Vagina (tissue), 2 donors: ENCODE measurements around the gene HDAC10. TPM values are rescaled to one million over a fixed set of nuclear protein-coding genes. Genes with fewer than 3 reads are reported as not detected.
A peak's percentile ranks its signal among the peaks of the same experiment; 100 is the strongest.

Experiments used
- DNase-seq, 2 donors: peaks; one replicate each; pipeline ENCODE4 v3.0.0-alpha.2; 2017; ENCODE audit errors: extremely low spot score in 2 of 2
- H3K27ac ChIP-seq: fragments of 200-600 bp; sonication (generic); one replicate; pipeline ENCODE4 v1.5.1; 2019
- H3K27me3 ChIP-seq: fragments of 200-600 bp; sonication (generic); one replicate; pipeline ENCODE4 v1.5.1; 2019
- H3K36me3 ChIP-seq, 2 donors: fragments of 200-600 bp; sonication (generic); one replicate each; pipeline ENCODE4 v1.5.1; 2017 to 2019
- H3K4me1 ChIP-seq: fragments of 200-600 bp; sonication (generic); one replicate; pipeline ENCODE4 v1.5.1; 2019
- H3K4me3 ChIP-seq, 2 donors: fragments of 200-600 bp; sonication (generic); 1 replicate in 1 of 2; 2 replicates in 1 of 2; pipeline ENCODE4 v1.5.1; 2016 to 2019
- H3K9me3 ChIP-seq: fragments of 200-600 bp; sonication (generic); one replicate; pipeline ENCODE4 v1.5.1; 2019
- CTCF ChIP-seq, 3 experiments: fragments of 450-650 bp in 2 of 3; fragments of 200-600 bp in 1 of 3; sonication (generic) in 1 of 3; IDR thresholded peaks; one replicate each; pipeline ENCODE4 v1.5.1; 2017 to 2019; ENCODE audit warnings: antibody characterized with exemption in 3 of 3, mild to moderate bottlenecking in 2 of 3, moderate library complexity in 2 of 3
- POLR2A ChIP-seq, 2 donors: fragments of 450-650 bp; IDR thresholded peaks; one replicate each; pipeline ENCODE4 v1.6.1; 2017; ENCODE audit warnings: antibody characterized with exemption in 2 of 2, mild to moderate bottlenecking in 2 of 2, moderate library complexity in 2 of 2
- POLR2AphosphoS5 ChIP-seq, 2 donors: sonication (generic); formaldehyde crosslinking; IDR thresholded peaks; one replicate each; pipeline ENCODE4 v1.9.0; 2017; ENCODE audit warnings: antibody characterized with exemption in 2 of 2, mild to moderate bottlenecking in 2 of 2, low read depth in 1 of 2; ENCODE audit not compliant: insufficient read depth in 1 of 2
- intact Hi-C: fragments of 100-400 bp; cut with DNase I; formaldehyde crosslinking; loops from one replicate; pipeline ENCODE4 v1.15.1; 2023
- total RNA-seq: library from RNA; depleted of rRNA; stranded (reverse); fragments of >200 nt; gene quantifications from one replicate; pipeline ENCODE4 v1.2.3, GENCODE V29; 2016

HDAC10 gene
- total RNA-seq, 1 donor from 2014 or later, result 29.2 TPM

GRCh38 chr22:50282361-50283155 is 31.5 kb upstream of the HDAC10 start:
- Histone ChIP-seq H3K36me3 (peaks cover 4 to 90% of the 10 kb centered on the region in 2 donors), H3K27me3 (no peaks in the 10 kb centered on the region), H3K4me3 (no peak overlapping the region), H3K9me3 (no peaks in the 10 kb centered on the region), H3K4me1 (peaks cover 12% of the 10 kb centered on the region), H3K27ac (peak overlapping the region; percentile 65)
- DNase-seq, result no peak
- no peak for TF ChIP-seq CTCF (IDR thresholded peaks at IDR 0.05)
- TF ChIP-seq POLR2A (IDR thresholded peaks at IDR 0.05), result no peak
- TF ChIP-seq POLR2AphosphoS5 (IDR thresholded peaks at IDR 0.05; ENCODE audit: insufficient read depth in 1 of 2, low read depth in 1 of 2), result no peak
- intact Hi-C loops, result loop anchor here (5.0 kb wide), 1 partner anchor 60 kb away; the partner anchor contains the start of gene PPP6R2

GRCh38 chr22:50281957-50282356 is 30.9 kb upstream of the HDAC10 start:
- peak overlapping the region; percentile 65 for H3K27ac ChIP-seq
- TF ChIP-seq POLR2AphosphoS5 (IDR thresholded peaks at IDR 0.05; ENCODE audit: insufficient read depth in 1 of 2, low read depth in 1 of 2) (no peak), CTCF (IDR thresholded peaks at IDR 0.05) (no peak), POLR2A (IDR thresholded peaks at IDR 0.05) (no peak)
- peaks cover 12% of the 10 kb centered on the region for H3K4me1 ChIP-seq
- H3K36me3 ChIP-seq, result peaks cover 0 to 88% of the 10 kb centered on the region in 2 donors
- H3K27me3 ChIP-seq, result no peaks in the 10 kb centered on the region
- no peaks in the 10 kb centered on the region for H3K9me3 ChIP-seq
- intact Hi-C loops, result loop anchor here (5.0 kb wide), 1 partner anchor 60 kb away; the partner anchor contains the start of gene PPP6R2
- DNase-seq, result no peak
- H3K4me3 ChIP-seq, result no peak overlapping the region

GRCh38 chr22:50281384-50281760 is 30.3 kb upstream of the HDAC10 start:
- Histone ChIP-seq H3K27ac (peak overlapping the region; percentile 6), H3K27me3 (no peaks in the 10 kb centered on the region), H3K36me3 (peaks cover 0 to 88% of the 10 kb centered on the region in 2 donors), H3K4me3 (no peak overlapping the region), H3K9me3 (no peaks in the 10 kb centered on the region), H3K4me1 (peaks cover 12% of the 10 kb centered on the region)
- intact Hi-C loops, result loop anchor here (5.0 kb wide), 1 partner anchor 61 kb away; the partner anchor contains the start of gene PPP6R2
- DNase-seq, result no peak
- TF ChIP-seq CTCF (IDR thresholded peaks at IDR 0.05) (no peak), POLR2A (IDR thresholded peaks at IDR 0.05) (no peak), POLR2AphosphoS5 (IDR thresholded peaks at IDR 0.05; ENCODE audit: insufficient read depth in 1 of 2, low read depth in 1 of 2) (no peak)

GRCh38 chr22:50280708-50281383 is 29.8 kb upstream of the HDAC10 start:
- H3K27ac ChIP-seq, result no peak overlapping the region
- no peak for TF ChIP-seq POLR2AphosphoS5 (IDR thresholded peaks at IDR 0.05; ENCODE audit: insufficient read depth in 1 of 2, low read depth in 1 of 2)
- no peak for TF ChIP-seq CTCF (IDR thresholded peaks at IDR 0.05)
- TF ChIP-seq POLR2A (IDR thresholded peaks at IDR 0.05), result no peak
- intact Hi-C loops, result loop anchor here (5.0 kb wide), 1 partner anchor 61 kb away; the partner anchor contains the start of gene PPP6R2
- H3K36me3 ChIP-seq, result peaks cover 0 to 85% of the 10 kb centered on the region in 2 donors
- no peaks in the 10 kb centered on the region for H3K27me3 ChIP-seq
- no peak for DNase-seq
- H3K4me1 ChIP-seq, result peaks cover 12% of the 10 kb centered on the region
- no peaks in the 10 kb centered on the region for H3K9me3 ChIP-seq
- H3K4me3 ChIP-seq, result no peak overlapping the region
